Heart right ventricle (tissue), 16 donors: ENCODE data around the gene PIK3CG. TPM values are rescaled to one million over a fixed set of nuclear protein-coding genes. Genes with fewer than 3 reads are reported as not detected.
"Not testable (repeated sequence)": the region's sequence is repeated elsewhere in the genome, so short reads cannot be mapped to it uniquely, and the experiment has no call there.

Source experiments
- ATAC-seq, 8 donors: fragments of 200-7000 bp; cut with Tn5 transposase; one replicate each; pipeline ENCODE4 v1.9.1; 2020; ENCODE audit warnings: mild to moderate bottlenecking in 8 of 8, moderate library complexity in 8 of 8, moderate number of reproducible peaks in 1 of 8
- DNase-seq, 2 donors: peaks; one replicate each; pipeline ENCODE4 v3.0.0-alpha.2; 2020
- H3K27ac ChIP-seq, 10 donors: fragments of 200-600 bp; sonication (generic) in 2 of 10; one replicate each; pipeline versions ENCODE4 v1.5.0 to v1.8.0; 2020 to 2022; ENCODE audit warnings: mild to moderate bottlenecking in 3 of 10
- H3K27me3 ChIP-seq, 7 donors: fragments of 200-600 bp; one replicate each; pipeline ENCODE4 v1.8.0; 2021 to 2022; ENCODE audit warnings: mild to moderate bottlenecking in 2 of 7
- H3K36me3 ChIP-seq, 9 donors: fragments of 200-600 bp; sonication (generic) in 1 of 9; one replicate each; pipeline versions ENCODE4 v1.5.0 to v1.8.0; 2020 to 2022; ENCODE audit warnings: mild to moderate bottlenecking in 2 of 9
- H3K4me1 ChIP-seq, 9 donors: fragments of 200-600 bp; sonication (generic) in 1 of 9; one replicate each; pipeline versions ENCODE4 v1.5.0 to v1.8.0; 2020 to 2022; ENCODE audit warnings: mild to moderate bottlenecking in 4 of 9
- H3K4me3 ChIP-seq, 10 donors: fragments of 200-600 bp; sonication (generic) in 2 of 10; one replicate each; pipeline versions ENCODE4 v1.5.0 to v1.8.0; 2020 to 2022; ENCODE audit warnings: mild to moderate bottlenecking in 7 of 10, moderate library complexity in 2 of 10
- H3K9me3 ChIP-seq, 11 donors: fragments of 200-600 bp in 10 of 11; sonication (generic) in 2 of 11; one replicate each; pipeline versions ENCODE4 v1.5.0 to v1.8.0; 2013 to 2022; ENCODE audit warnings: mild to moderate bottlenecking in 2 of 11, control low read depth in 1 of 11, moderate library complexity in 1 of 11
- CTCF ChIP-seq, 9 donors: fragments of 200-600 bp; sonication (generic) in 2 of 9; IDR thresholded peaks; one replicate each; pipeline versions ENCODE4 v1.5.0 to v1.8.0; 2021 to 2022; ENCODE audit warnings: antibody characterized with exemption in 9 of 9, mild to moderate bottlenecking in 5 of 9, moderate library complexity in 1 of 9
- WGBS, 2 donors: extraction: QIAGEN DNeasy Blood & Tissue Kit; methylation state at CpG; one replicate each; pipeline ENCODE4 v1.1.7; 2013; ENCODE audit warnings: inconsistent platforms in 1 of 2; 5-methylcytosine and 5-hydroxymethylcytosine counted together
- intact Hi-C, 10 donors: fragments of 100-400 bp; cut with DNase I; formaldehyde crosslinking; loops; one replicate each; pipeline versions ENCODE4 v1.11.1 to v1.14.2; 2022
- polyA plus RNA-seq, 2 donors: library from polyadenylated mRNA; stranded (reverse); fragments of 200-250 nt; gene quantifications; one replicate each; pipeline ENCODE4 v1.2.3, GENCODE V29; 2013
- total RNA-seq, 10 donors: library from RNA; stranded (reverse); fragmentation: NEBNext Ultra II Directional in 3 of 10; extraction: Animal tissue kit (Norgen Biotek cat#: 25700) in 3 of 10; gene quantifications; one replicate each; pipeline versions ENCODE4 v1.2.1 to v1.2.4, GENCODE V29; 2021 to 2023
- donor health status: Arrhythmogenic right ventricular cardiomyopathy.
- donor health status: ischemic (EF 13 %, LVEDD 7.1; RV severe dilation, severe dysfunction).
- donor health status: healthy with polysubstance abuse.
- donor health status: DM: no; HTN: yes; CAD: no.
- donor health status: DM: no; HTN: no; CAD: no.
- donor health status: ischemic (EF 25% LVEDD 6.9; RV normal size, moderate dysfunction).
- donor health status: ischemic (EF 25% LVEDD 5.7; RV mildly dilated, moderate dysfunction).
- donor health status: healthy.
- donor health status: DM: yes; HTN: yes; CAD: no.
- donor health status: Ischemic cardiomyopathy.
- donor health status: ischemic (EF 35%, LVEDD 5.7; RV mildly dilated, moderate dysfunction).
- donor health status: nonischemic (EF 11% LVEDD 7.7; RV severe dilation, severe dysfunction).
- donor health status: DM: yes; HTN: yes; CAD: no.
- donor health status: PGD.
- donor health status: ischemic (EF 29% LVEDD 5.4; RV normal size, mild dysfunction).
- donor health status: nonischemic (EF 23%, LVEDD 6.1; RV moderate dilation, normal function).

Gene PIK3CG
- total and polyA plus RNA-seq, 12 donors = 0.16 to 6.8 (median 2.0) TPM

GRCh38 chr7:106896231-106896630 lies 31.1 kb downstream of the PIK3CG start:
- intact Hi-C loops = no loop called here
- H3K9me3 ChIP-seq = peaks cover 0 to 22% (median 0%) of the 10 kb centered on the region in 11 donors
- H3K4me1 ChIP-seq = peaks cover 0 to 6% (median 0%) of the 10 kb centered on the region in 9 donors
- H3K27me3 ChIP-seq = no peaks in the 10 kb centered on the region
- WGBS, 2 donors = 84 to 91% methylated on average over 3 of the region's 3 CpGs
- H3K27ac ChIP-seq = no peak overlapping the region
- no peak for DNase-seq
- no peak for ATAC-seq
- H3K36me3 ChIP-seq = peaks cover 0 to 48% (median 0%) of the 10 kb centered on the region in 9 donors
- no peak overlapping the region for H3K4me3 ChIP-seq
- no peak for TF ChIP-seq CTCF (IDR thresholded peaks at IDR 0.05)

- peaks cover 0 to 35% (median 0%) of the 10 kb centered on the region in 9 donors for H3K36me3 ChIP-seq
- H3K4me1 ChIP-seq, H3K27me3 ChIP-seq, H3K27ac ChIP-seq, intact Hi-C loops, H3K4me3 ChIP-seq, ATAC-seq, DNase-seq: not testable (repeated sequence)
- H3K9me3 ChIP-seq = peaks cover 0 to 22% (median 0%) of the 10 kb centered on the region in 11 donors
- WGBS, 2 donors = 91 to 95% methylated on average over 3 of the region's 3 CpGs
These were observed 32.5 kb downstream of the PIK3CG start for GRCh38 chr7:106897553-106897952.

GRCh38 chr7:106898967-106899366 lies 33.9 kb downstream of the PIK3CG start:
- H3K4me3 ChIP-seq, DNase-seq, H3K27me3 ChIP-seq, H3K27ac ChIP-seq, H3K4me1 ChIP-seq, intact Hi-C loops, ATAC-seq: not testable (repeated sequence)
- peaks cover 0 to 31% (median 0%) of the 10 kb centered on the region in 9 donors for H3K36me3 ChIP-seq
- 87 to 91% methylated on average over 2 of the region's 2 CpGs for WGBS, 2 donors
- H3K9me3 ChIP-seq = peaks cover 0 to 22% (median 0%) of the 10 kb centered on the region in 11 donors

- intact Hi-C loops = no loop called here
- no peak for TF ChIP-seq CTCF (IDR thresholded peaks at IDR 0.05)
- Histone ChIP-seq H3K4me3 (no peak overlapping the region), H3K4me1 (no peaks in the 10 kb centered on the region), H3K27me3 (no peaks in the 10 kb centered on the region), H3K36me3 (peaks cover 0 to 41% (median 0%) of the 10 kb centered on the region in 9 donors), H3K9me3 (peaks cover 0 to 22% (median 0%) of the 10 kb centered on the region in 11 donors), H3K27ac (no peak overlapping the region)
- whole genome bisulfite sequencing, 2 donors = 81 to 82% methylated on average over 4 of the region's 4 CpGs
- DNase-seq = no peak
- ATAC-seq = no peak
These were observed 36.9 kb downstream of the PIK3CG start for GRCh38 chr7:106901828-106902441.

- Histone ChIP-seq H3K9me3 (no peaks in the 10 kb centered on the region), H3K4me3 (no peak overlapping the region), H3K27me3 (no peaks in the 10 kb centered on the region), H3K36me3 (peaks cover 0 to 35% (median 0%) of the 10 kb centered on the region in 9 donors), H3K4me1 (no peaks in the 10 kb centered on the region), H3K27ac (no peak overlapping the region)
- ATAC-seq (no peak), DNase-seq (no peak)
- intact Hi-C loops = no loop called here
- no peak for TF ChIP-seq CTCF (IDR thresholded peaks at IDR 0.05)
- 34 to 37% methylated on average over 3 of the region's 3 CpGs for WGBS, 2 donors
These were observed 40.7 kb downstream of the PIK3CG start for GRCh38 chr7:106905734-106906133.
